T-helper 22 cell (primary cell): ENCODE data around the gene DCAF16.
"Not testable (repeated sequence)": the region's sequence is repeated elsewhere in the genome, so short reads cannot be mapped to it uniquely, and the experiment has no call there.

Experiments used
- DNase-seq: peaks from one replicate; pipeline ENCODE4 v3.0.0-alpha.2; 2020; ENCODE audit warnings: low read depth

The DCAF16 gene

DNA sequence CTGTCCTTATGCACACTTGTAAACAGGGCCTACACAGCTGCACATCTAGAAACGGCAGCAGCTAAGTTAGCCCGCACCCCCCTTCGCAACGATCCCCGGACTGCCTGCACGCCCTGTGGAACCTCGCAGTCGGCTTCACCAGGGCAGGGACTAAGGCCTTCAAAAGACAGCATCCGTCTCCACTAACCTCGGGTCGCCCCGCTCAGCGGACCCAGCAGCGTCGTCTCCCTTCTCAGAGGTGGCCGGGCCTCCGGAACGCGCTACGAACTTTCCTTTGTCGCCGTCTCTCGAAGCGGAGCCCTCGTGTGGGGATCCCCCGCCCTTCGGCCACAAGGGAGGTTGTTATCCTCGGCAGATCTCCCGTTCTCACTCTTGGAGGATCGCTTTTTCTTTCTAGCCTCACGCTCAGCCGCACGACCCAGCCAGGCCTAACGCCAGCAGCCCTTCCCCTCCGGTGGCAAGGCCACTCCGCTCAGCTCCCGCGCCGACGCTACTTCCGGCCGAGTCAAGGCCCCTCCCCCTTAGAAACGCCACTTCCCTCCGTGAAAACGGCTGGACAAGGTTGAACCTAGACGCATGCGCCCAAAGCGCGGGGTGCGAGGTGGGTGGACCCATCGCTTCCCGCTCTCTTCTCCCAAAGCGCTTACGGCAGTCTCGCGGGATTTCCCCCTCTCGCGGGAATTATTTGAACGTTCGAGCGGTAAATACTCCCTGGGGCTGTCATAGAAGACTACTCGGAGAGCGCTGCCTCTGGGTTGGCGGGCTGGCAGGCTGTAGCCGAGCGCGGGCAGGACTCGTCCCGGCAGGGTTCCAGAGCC lies at the start of gene DCAF16, which contains the start of gene NCAPG:
TSS of gene DCAF16 (minus strand) at position 498 of the 818 bp plus-strand sequence. CDS start 6,616 bp downstream, outside the sequence.
TSS of gene NCAPG (plus strand) at position 720 of the 818 bp plus-strand sequence. CDS start 99 bp downstream, outside the sequence.
- peak; percentile 97 for DNase-seq

- no peak for DNase-seq
These were observed 49.3 kb upstream of the DCAF16 start for GRCh38 chr4:17859793-17860406.

DNA sequence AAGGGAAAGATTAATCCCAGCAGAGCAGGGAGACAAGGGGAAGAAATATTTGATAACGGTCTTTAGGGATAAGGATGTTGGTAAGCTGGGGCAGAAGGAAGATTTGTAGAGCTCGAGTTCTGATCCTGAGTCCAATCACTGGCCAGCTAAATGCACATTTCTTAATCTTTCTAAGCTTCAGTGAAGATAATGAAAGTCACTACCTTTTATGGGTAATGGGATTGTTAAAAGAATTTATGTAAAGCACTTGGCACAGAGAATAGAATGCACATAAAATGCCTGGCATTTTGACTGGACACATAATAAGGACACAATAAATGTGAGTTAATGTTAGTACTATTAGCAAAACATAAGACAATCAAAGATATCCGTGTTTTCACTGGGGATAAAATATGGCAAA lies 43.5 kb upstream of the DCAF16 start:
- DNase-seq, result no peak

DNA sequence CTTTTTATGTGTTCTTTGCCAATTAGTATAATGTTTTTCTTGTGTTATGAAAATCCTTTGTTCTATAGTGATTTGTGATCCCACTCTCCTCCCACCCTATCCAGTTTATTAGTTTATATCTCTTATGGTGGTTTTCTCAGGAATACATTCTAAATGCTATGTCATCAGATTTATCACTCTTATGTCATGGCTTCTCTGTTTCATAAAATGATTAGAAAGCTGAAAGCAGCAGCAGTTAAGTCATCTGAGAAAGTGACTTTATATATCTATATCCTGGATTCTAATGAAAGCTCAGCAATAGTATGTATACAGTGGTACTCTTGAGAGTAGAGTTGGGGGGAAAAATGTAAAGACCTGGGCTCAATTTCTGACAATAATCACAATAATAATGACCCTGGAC lies 41.4 kb upstream of the DCAF16 start:
- no peak for DNase-seq

DNA sequence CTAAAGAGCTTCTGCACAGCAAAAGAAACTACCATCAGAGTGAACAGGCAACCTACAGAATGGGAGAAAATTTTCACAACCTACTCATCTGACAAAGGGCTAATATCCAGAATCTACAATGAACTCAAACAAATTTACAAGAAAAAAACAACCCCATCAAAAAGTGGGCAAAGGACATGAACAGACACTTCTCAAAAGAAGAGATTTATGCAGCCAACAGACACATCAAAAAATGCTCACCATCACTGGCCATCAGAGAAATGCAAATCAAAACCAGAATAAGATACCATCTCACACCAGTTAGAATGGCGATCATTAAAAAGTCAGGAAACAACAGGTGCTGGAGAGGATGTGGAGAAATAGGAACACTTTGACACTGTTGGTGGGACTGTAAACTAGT lies 39.7 kb upstream of the DCAF16 start:
- not testable (repeated sequence) for DNase-seq

- DNase-seq, result no peak
These were observed 35.7 kb upstream of the DCAF16 start for GRCh38 chr4:17846266-17846665.

DNA sequence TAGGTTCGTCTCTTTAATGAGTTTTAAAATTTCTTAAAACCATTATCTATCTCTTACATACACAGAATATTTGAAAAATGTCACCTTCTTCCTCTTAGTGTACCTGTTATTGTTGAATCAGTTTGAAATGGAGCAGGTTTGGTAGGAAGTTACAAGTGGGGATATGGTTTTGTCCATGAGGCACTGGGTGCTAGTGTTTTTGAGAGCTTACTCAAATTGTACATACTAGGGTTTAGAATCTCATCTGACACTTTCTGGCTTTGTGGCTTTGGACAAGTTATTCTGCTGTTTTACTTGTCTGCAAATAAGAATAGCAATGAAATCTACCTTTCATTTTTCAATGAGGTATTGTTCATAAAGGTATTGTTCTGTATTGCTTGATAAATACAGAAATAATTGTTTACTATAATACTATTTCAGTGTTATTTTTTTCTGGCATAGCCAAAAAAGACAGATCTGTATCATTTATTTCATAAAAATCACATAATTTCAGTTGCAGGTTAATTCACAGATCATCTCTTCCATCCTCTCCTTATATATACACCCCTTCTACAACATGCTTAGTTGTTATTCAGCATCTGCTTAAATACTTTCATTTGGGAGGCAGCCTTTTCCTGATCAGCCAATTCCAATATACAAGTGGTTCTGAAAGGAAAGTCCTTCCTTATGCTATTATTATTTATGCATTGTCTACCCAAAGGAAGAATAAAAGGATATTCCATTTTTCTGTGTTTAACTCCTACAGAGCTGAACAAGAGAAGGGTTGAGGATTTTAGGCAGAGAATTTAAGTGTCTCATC lies 13.5 kb upstream of the DCAF16 start:
- no peak for DNase-seq

DNA sequence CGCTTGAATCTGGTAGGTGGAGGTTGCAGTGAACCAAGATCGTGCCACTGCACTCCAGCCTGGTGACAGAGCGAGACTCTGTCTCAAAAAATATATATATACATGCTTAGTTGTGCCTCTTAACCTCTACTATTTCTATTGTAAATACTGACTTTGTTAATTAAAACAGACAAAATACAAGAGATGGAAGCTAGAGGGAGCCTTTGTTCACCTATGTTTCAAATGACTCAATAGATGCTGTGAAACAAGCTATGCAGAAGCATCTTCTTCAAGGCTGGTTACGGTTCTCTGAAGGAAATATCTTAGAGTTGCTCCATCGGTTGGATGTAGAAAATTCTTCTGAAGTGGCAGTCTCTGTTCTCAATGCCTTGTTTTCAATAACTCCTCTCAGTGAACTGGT lies 6.5 kb upstream of the DCAF16 start:
- no peak for DNase-seq

- DNase-seq, result no peak
These were observed 5.6 kb upstream of the DCAF16 start for GRCh38 chr4:17816142-17816541.

DNA sequence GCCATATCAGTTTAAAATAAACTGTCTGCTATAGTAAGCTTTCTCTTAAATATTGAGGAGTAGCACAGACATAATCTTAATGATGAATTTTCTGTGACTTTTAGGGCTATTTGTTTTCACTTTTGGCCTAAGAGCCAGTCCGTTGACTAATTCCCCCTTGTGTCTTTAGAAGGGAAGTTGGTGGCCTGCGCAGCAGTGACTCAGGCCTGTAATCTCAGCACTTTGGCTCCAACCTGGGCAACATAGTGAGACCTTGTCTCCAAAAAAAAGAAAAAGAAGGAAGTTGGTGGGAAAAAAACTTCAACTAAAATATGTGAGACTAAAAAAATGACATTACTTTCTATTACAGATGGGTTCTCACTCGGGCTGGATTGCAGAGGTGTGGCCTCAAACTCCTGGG lies 3.6 kb upstream of the DCAF16 start:
- DNase-seq, result no peak

DNA sequence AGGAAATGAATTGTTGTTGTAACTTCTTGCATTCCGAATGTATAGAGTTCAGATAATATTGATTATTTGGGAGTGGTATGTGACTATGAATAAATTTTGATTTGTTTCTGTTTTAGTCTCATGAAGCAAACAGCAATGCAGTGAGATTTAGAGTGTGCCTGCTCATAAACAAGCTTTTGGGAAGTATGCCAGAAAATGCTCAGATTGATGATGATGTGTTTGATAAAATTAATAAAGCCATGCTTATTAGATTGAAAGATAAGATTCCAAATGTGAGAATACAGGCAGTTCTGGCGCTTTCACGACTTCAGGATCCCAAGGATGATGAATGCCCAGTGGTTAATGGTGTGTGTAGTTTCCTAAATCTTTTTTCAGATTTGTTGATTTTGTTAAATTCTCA lies 2.2 kb upstream of the DCAF16 start:
- DNase-seq, result no peak

- DNase-seq, result no peak
These were observed 1.6 kb upstream of the DCAF16 start for GRCh38 chr4:17812125-17812524.

GRCh38 chr4:17811078-17811603 lies 584 bp upstream of the DCAF16 start:
- peak; percentile 5 for DNase-seq

GRCh38 chr4:17809667-17810066 lies 890 bp downstream of the DCAF16 start:
- DNase-seq, result peak; percentile 5

DNA sequence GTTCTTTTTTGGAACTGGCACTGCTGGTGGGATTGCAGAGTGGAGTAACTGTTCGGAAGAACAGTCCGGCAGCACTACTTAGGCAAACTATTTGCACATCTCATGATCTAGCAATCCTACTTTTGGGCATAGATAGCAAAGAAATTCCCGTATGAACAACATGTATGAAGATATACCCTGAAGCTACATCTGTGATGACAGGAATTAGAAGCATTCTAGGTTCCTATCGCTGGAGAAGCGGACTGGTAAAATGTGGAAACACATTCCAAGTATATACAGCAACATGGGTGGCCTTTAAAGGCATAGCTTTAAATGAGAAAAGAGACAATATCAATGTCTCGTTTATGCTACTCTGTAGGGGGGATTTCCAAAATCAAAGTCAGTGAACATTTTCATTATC lies 3.1 kb downstream of the DCAF16 start:
- DNase-seq, result no peak

DNA sequence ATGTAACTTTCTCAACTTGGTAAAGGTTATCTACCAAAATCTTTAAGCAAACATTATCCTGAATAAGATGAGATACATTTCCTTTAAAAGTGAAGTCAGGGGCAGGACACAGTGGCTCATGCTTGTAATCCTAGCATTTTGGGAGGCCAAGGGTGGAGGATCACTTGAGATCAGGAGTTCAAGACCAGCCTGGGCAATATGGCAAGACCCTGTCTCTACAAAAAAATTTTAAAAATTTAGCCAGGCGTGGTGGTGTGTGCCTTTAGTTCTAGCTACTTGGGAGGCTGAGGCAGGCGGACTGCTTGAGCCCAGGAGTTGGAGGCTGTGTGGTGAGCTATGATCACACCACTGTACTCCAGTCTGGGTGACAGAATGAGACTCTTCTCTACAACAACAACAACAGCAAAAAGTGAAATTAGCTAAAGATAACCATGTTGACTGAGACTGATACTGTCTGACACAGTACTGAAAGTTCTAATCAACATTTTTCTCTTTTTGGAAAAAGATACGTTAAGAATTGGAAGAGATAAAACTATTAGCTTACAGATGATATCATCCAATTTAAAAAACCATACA lies 4.9 kb downstream of the DCAF16 start:
- DNase-seq, result no peak

DNA sequence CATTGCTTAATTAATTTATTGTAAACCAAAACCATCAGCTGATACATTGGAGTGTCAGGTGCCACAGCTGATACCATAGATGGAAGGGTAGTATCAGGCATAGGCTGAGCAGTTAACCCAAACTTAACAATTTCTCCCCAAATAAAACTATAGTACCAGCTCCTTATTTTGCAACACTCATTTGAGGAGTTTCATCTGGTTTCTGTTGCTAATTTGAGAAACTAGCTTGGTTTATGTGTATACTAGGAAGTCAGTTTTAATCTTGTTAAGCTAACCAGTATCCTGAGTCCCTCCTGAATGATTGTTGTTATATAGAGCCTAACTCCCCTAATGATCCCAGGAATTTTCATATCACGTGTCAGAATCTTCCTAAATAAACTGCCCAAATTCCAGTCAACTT lies 12.7 kb downstream of the DCAF16 start:
- no peak for DNase-seq

GRCh38 chr4:17794730-17795129 lies 15.8 kb downstream of the DCAF16 start:
- no peak for DNase-seq

- no peak for DNase-seq
These were observed 21.6 kb downstream of the DCAF16 start for GRCh38 chr4:17788956-17789355.

DNA sequence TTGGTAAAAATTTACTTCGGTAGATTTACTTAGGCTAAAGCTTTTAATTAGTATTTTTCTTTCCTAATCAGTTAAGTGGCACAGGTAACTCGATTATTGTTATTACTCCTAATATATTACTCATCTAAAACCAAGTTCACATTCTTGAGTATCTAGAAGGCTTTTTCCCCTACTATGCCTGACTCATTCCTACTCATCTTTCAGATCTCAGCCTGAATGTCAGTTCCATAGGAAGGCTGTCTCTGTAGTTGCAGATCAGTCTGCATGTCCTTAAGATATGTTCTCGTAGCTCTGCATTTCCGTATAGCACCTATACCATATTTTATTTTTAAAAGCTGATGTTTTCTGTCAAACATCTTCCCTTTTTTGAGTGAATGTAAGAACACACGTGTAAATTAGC lies 23.2 kb downstream of the DCAF16 start:
- DNase-seq, result no peak

DNA sequence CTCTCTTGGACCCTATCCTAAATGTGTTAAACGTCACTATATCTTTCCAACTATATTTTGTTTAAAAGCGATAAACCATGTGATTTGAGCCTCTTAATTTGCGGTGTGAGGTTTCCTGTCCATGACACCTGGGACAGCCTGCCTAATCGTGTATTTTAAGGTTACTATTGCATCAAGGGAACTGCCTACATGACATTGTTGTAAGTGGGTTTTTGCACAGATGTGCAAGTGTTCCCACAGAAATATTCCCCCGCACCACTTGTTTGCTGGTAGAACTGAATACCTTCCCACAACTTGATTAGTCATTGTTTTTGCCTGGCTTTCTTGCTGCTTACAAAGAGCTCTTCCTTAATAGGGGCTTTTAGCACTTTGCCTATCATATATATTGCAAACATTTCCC lies 24.0 kb downstream of the DCAF16 start:
- no peak for DNase-seq

GRCh38 chr4:17785858-17786257 lies 24.7 kb downstream of the DCAF16 start:
- no peak for DNase-seq
